Upper lobe of left lung (tissue), 4 donors: ENCODE results near the gene ETS1.

Experiments
- EP300 ChIP-seq, 4 donors: sonication (generic); formaldehyde crosslinking; IDR thresholded peaks; one replicate each; pipeline ENCODE4 v1.5.1; 2017; ENCODE audit warnings: antibody characterized with exemption in 4 of 4, control low read depth in 2 of 4
- POLR2A ChIP-seq, 4 donors: fragments of 450-650 bp; IDR thresholded peaks; one replicate each; pipeline ENCODE4 v1.5.1; 2016 to 2017; ENCODE audit warnings: antibody characterized with exemption in 4 of 4, mild to moderate bottlenecking in 2 of 4
- POLR2AphosphoS5 ChIP-seq, 2 donors: sonication (generic); formaldehyde crosslinking; IDR thresholded peaks; one replicate each; pipeline ENCODE4 v1.5.1; 2017; ENCODE audit warnings: antibody characterized with exemption in 2 of 2
- TF ChIP-seq, protein P1 (sequence below), 6 experiments: fragments of 450-650 bp in 4 of 6; fragments of 200-600 bp in 2 of 6; sonication (generic) in 2 of 6; IDR thresholded peaks; one replicate each; pipeline ENCODE4 v1.5.1; 2016 to 2019; ENCODE audit warnings: antibody characterized with exemption in 6 of 6

DNA sequence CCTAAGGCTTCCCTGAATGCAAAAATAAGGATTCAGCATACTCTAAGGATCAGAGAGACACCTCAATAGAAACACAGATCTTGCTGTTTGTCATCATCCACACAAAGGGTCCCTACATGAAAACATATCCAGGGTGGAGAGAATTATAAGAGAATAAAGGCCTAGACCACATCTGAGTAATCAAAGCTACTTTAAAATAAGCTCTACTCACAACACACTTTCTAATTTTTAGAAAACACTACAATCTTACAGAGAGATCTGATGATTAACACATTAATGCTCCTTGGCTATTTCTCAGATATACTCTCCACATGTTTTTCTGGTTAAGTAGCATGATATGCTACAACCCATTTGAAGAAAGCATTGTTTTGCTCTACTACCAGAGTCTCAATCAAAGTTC lies 108.2 kb downstream of the ETS1 start:
- TF ChIP-seq POLR2A (IDR thresholded peaks at IDR 0.05), result no peak
- TF ChIP-seq, protein P1, sequence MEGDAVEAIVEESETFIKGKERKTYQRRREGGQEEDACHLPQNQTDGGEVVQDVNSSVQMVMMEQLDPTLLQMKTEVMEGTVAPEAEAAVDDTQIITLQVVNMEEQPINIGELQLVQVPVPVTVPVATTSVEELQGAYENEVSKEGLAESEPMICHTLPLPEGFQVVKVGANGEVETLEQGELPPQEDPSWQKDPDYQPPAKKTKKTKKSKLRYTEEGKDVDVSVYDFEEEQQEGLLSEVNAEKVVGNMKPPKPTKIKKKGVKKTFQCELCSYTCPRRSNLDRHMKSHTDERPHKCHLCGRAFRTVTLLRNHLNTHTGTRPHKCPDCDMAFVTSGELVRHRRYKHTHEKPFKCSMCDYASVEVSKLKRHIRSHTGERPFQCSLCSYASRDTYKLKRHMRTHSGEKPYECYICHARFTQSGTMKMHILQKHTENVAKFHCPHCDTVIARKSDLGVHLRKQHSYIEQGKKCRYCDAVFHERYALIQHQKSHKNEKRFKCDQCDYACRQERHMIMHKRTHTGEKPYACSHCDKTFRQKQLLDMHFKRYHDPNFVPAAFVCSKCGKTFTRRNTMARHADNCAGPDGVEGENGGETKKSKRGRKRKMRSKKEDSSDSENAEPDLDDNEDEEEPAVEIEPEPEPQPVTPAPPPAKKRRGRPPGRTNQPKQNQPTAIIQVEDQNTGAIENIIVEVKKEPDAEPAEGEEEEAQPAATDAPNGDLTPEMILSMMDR (IDR thresholded peaks at IDR 0.05), result no peak
- no peak for TF ChIP-seq POLR2AphosphoS5 (IDR thresholded peaks at IDR 0.05)
- no peak for TF ChIP-seq EP300 (IDR thresholded peaks at IDR 0.05)
